SW 1271 (cell line): ENCODE results near the gene ACACA.

Experiments used
- DNase-seq, 2 experiments: peaks; one replicate each; lab custom pipeline; 2025; lab: John Stamatoyannopoulos, UW

ACACA gene

GRCh38 chr17:37134050-37134449, 272.6 kb downstream of the ACACA start:
- no peak for DNase-seq

- no peak for DNase-seq
Measured at GRCh38 chr17:37133136-37133535, 273.5 kb downstream of the ACACA start.

GRCh38 chr17:37131669-37132611, 274.7 kb downstream of the ACACA start:
- no peak for DNase-seq

DNA sequence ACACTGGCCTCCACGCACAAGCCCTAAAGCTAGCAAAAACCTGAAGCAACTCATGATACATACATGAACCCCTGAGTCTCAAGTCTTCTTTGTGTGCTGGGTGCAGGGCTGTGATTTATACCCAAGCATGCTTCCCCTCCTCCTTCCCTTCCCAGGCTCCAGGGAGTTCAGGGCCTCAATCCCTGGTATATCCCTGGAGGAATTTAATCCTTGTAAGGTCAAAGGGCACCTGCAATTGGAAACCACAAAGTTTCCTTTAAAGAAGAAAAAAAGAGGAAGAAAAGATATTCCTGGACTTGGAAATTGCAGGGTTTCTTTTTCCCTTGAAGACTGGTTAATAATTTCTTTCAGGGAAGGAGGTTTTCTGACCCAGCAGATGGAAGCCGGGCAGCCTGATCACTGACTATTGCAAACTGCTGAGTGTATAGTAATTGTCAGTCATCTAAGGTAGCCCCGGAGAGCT, 275.6 kb downstream of the ACACA start:
- DNase-seq = no peak

DNA sequence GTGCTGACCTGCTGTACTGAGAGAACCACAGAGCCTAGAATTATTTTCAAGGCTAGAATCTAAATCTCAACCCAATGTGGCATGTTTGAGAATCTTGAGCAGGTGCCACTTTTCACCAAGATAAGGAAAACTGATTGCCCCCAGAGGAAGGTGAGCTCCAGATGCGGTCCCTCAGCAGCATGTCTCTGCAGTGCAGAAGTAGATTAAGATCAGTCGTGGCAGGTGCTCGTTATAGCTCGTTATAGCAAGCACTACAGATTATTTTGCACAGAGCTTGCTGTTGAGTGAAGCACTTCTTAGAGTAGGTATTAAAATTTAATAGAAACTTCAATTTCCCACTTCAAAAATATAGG, 281.8 kb downstream of the ACACA start:
- DNase-seq = no peak

DNA sequence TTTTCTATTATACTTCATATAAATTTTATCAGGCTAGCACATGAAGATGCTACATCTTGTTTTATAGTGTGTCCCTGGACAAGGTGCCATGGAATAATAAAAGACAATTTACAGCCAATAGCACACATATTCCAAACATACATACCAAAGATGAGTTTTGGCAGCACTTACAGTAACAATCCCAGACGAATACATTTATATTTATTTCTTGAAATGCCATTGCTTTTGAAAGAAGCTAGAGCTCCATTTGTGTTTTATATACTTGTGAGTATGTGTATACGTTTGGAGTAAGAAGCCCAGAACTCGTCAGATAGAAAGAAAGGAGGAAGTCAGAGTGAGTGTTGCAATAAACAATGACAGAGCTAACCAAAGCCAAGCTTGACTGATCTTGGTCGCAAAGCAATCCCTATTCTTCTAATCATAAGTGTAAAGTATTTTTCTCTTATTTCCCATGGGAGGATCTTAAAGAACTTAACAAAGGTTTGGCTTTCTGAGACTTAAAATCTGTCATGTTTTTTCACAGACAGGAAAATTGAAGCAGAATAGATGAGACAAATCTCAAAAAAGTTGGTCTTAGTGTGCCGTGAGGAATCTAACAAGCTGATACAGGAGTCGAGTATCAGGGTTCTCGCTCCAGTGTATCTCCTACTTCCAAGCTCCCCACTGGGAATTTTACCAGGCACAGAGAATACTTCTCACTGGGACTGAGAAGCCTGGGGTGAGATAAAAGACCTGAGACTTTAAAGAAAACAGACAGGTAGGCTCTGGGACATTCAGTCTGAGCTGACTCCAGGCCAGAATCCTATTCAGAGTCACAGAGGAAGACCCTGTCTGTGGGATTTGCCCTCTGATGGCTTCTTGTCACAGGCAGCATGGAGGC, 282.5 kb downstream of the ACACA start:
- DNase-seq = no peak

DNA sequence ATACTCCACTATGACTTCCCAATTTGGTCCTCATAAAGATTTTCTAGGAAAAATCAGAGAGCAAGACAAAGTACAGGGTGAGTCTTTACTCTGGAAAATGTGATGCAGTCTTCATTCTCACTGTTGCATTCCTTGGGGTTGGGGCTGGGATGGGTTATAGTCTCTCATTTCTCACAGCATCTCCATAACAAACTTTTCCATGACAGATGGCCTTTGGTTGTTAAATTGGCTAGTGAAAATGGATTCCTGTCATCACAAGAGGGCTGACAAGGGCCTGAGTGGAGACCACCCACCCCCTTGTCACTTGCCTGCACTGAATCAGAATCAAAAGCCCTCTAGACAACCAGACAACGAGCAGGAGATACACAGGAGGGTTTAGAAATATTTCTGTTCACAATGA, 283.2 kb downstream of the ACACA start:
- DNase-seq = no peak

GRCh38 chr17:37121616-37122015, 285.0 kb downstream of the ACACA start:
- no peak for DNase-seq

DNA sequence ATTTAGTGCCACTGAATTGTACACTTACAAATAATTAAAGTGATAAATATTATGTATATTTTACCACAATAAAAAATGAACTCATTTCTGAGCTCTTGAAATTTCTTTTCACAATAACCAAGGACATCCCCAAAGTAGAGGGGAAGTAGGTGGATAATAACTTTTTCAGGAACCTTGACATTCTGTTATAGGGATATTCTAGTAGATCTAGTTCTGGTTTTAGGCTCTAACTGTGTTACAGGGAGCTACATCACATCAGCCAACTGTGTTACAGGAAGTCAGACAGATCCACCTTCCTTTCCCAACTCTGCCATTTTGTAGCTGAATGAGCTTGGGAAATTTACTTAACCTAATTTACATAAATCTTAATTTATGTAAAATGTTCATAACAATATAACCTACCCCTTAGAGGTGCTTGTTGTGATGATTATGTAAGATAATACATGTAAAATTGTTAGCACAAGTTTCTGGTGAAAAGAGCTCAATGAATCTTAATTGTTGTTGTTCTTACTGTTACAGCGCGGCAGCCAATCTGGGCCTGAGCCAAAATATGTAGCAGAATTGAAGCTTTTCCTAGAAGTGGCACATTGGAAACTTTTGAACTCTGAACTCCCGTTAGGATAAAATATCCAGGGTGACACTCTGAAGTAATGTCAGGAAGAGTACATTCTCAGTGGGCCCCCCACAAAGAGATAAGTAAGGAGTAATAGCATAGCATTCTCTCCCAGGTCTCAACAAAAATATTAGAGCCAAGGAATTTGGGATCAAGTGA, 288.1 kb downstream of the ACACA start:
- DNase-seq = no peak

DNA sequence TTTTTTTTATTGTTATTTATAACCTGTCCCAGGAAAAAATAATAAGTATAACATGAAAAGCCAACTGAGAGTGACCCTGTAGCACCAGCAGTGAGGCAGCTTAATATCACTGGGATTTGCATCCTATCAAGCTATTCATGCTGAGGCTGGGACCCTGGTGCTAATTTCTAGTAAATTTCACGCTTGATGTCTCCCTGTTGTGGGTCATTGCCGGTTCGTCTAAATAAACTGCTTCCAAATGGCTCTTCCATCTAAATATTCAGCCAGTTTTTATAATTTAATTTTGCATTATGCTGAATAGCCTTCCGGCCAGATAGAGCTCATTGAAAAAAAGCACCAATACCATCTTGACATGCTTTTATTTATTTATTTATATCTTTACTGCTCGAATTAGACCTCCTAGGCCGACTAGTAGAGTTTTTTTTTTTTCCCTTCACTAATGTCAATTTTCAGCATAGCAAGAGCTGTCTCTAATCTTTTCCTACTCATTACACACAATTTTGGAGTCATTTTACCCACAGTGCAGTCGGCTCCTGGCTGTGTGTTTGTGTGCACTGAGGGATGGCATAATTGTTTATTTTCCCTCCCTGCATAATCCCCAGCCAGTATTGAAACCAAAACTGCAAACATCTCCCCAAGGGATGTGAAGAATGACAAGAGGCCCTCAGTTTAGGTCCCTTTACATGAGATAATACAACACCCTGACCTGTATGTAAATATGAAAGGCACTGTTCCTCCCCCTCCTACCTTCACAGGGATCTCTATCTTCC, 289.1 kb downstream of the ACACA start:
- no peak for DNase-seq

DNA sequence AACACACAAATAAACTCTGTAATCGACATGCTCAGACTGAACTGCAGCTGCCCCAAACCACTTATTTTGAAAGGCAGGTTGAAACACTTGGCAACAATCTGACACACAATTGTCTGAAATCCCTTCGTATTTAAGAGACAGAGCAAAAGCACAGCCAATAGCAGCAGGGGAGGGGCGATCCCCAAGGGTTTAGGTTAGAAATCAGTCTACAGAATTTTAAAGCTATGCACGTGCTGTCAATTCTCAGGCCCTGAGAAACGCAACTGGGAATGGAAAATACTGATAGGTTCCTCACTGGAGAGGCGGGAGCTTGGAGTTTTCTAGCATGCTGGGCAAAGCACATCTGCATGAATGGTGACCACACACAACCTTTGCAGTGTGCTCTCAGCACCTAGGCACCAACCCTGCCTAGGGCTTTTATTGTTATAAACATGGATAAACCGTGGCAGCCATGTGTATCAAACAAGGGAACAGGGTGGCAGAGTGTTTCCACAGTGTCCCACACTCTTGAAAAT, 289.9 kb downstream of the ACACA start:
- no peak for DNase-seq

DNA sequence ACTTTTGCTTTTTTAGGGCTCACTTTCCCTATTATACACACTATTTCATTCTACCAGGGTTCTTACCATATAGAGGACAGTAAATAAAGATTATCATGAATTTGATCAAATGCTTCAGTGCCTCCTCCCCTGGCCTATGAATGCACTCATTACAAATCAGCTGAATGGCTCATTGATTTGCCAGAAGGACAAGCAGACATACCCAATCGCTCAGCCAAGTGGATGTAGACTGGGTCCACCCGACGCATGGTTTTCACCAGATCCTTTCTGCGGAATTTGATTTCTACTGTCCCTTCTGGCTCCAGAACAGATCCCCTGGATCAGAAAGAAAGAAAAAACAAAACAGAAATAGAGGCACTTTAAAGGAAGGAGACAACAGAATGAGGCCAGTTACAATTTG, 295.3 kb downstream of the ACACA start:
- no peak for DNase-seq

- no peak for DNase-seq
Measured at GRCh38 chr17:37110746-37111145, 295.9 kb downstream of the ACACA start.

DNA sequence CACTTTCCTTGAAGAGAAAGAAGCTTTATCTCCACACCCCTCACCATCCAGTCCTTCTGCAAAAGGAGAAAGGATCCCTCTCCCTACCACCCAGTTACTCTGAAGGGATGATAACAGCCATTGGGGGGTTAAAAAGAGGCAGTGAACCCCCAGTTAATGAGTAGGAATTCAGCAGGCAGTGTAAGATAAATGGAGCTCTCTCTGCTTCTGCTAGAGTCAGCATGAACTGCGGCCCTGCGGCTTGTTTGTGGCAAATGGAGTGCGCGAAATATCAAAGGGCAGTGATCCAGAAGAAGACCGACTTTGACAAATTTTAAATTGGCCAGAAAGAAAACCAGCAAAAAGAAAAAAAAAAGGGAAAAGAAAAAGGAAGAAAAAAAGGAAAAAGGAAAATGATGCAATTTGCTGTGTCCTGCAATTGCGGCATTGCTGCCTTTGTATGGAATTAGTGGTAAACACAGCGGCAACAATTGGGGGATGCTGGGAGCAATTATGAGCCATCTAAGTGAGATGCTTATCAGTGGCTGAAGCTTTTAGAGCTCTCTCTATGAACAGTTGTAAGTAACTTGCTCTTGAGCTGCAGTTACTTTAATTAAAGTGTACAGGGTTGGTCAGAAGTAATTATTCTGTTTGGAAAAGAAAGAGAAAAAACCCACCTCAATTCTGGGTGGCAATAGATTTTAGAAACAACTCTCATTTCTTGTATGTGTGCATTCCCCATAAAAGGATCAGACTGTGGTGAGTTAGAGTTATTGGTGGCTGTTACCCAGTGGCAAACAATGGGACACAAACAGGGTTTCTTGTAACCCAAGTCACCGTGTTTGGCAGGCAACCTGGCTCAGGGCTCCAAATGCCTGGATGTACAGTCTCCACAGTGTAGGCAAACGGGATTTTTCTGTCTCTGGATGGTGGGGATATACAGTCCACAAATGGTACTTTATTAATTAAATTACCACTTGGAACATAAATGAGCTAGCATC, 296.6 kb downstream of the ACACA start:
- DNase-seq = no peak

DNA sequence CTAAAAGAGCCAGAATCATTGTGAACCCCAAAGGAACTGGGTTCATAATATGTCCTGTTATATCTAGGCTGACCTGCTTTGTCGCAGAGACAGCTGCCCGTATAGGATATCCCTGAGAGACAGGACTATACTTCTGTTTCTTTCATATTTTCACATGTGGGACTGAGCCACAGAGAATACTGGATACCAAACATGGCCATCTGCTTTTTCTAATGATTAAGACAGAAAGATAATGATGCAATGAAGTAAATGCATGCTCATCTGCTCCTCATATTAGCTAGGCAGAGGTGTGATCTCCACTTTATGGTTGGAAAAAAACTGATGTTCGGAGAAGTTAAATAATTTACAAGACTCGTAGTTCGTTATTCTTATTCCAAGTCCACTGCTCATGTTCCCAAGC, 297.5 kb downstream of the ACACA start:
- no peak for DNase-seq

- DNase-seq = no peak
Measured at GRCh38 chr17:37107406-37108083, 299.1 kb downstream of the ACACA start.

- DNase-seq = no peak
Measured at GRCh38 chr17:37106049-37106448, 300.6 kb downstream of the ACACA start.

DNA sequence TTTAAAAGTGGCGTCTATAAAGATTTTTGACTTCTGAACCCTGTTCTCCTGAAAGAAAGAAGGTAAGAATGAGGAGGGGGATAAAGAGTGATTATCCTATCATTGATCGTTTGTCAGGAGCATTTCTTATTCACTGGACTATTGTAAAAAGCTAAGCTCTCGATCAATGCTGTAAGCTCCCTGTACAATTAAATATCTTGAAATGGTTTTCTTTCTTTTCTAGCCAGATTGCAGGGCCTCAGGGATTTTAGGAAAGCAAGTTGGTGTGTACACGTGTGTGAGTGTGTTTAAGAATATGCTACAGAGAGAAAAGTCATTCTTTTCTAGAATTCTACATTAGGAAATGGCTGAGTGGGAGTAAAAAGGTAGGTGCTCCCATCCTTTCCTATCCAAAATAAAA, 303.4 kb downstream of the ACACA start:
- no peak for DNase-seq

DNA sequence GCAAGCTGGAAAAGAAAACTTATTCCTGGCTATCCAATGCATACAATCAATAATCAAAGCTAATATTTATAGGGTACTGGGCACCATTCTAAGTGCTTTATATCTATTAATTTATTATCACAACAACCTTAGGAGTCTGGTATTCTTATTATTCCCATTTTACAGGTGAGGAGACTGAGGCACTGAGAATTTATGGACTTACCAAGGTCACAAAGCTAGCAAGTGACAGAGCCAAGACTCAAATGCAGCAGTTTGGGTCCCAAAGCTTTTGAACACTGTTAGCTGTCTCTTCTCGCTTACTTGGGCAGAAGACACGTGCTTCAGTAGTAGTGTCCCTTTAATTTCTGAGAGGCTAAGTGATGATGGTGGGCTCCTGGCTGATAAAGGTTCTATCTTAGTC, 305.3 kb downstream of the ACACA start:
- no peak for DNase-seq
